HL-60/S4 (cell line): ENCODE measurements around the gene MAP3K12.

Experiments used
- in situ Hi-C: fragments of 300-500 bp; cut with MboI; formaldehyde crosslinking; loops from 2 replicates; pipeline ENCODE4 v1.14.3; 2022; ENCODE audit warnings: low sequenced_read_pairs

Gene MAP3K12

GRCh38 chr12:53499266-53500141, at the start of gene MAP3K12:
Gene MAP3K12, minus strand, starts transcription at chr12:53499458. Its CDS starts 12,067 bp downstream, at chr12:53487391.
- in situ Hi-C loops, result loop anchor here (10.0 kb wide), 1 partner anchor 155 kb away; no protein-coding TSS in a partner anchor

- in situ Hi-C loops, result loop anchor here (10.0 kb wide), 1 partner anchor 126 kb away; the partner anchor contains the start of gene ATP5MC2
These were observed 49.1 kb upstream of the MAP3K12 start for GRCh38 chr12:53548354-53548753.

GRCh38 chr12:53543539-53543938, 44.3 kb upstream of the MAP3K12 start:
- in situ Hi-C loops, result loop anchor here (10.0 kb wide), 1 partner anchor 131 kb away; the partner anchor contains the start of gene ATP5MC2

- in situ Hi-C loops, result no loop called here
These were observed 40.3 kb upstream of the MAP3K12 start for GRCh38 chr12:53539526-53539925.

GRCh38 chr12:53538209-53538689, 39.0 kb upstream of the MAP3K12 start:
- in situ Hi-C loops, result no loop called here

- in situ Hi-C loops, result no loop called here
These were observed 37.7 kb upstream of the MAP3K12 start for GRCh38 chr12:53536962-53537361.

GRCh38 chr12:53533471-53533870, 34.2 kb upstream of the MAP3K12 start:
- in situ Hi-C loops, result no loop called here

- in situ Hi-C loops, result no loop called here
These were observed 33.5 kb upstream of the MAP3K12 start for GRCh38 chr12:53532524-53533445.

- in situ Hi-C loops, result no loop called here
These were observed 32.8 kb upstream of the MAP3K12 start for GRCh38 chr12:53532021-53532420.

- in situ Hi-C loops, result no loop called here
These were observed 31.7 kb upstream of the MAP3K12 start for GRCh38 chr12:53530920-53531319.

GRCh38 chr12:53530061-53530460, 30.8 kb upstream of the MAP3K12 start:
- in situ Hi-C loops, result no loop called here

- in situ Hi-C loops, result no loop called here
These were observed 25.2 kb upstream of the MAP3K12 start for GRCh38 chr12:53524476-53524875.

GRCh38 chr12:53523131-53523530, 23.9 kb upstream of the MAP3K12 start:
- in situ Hi-C loops, result no loop called here

- in situ Hi-C loops, result no loop called here
These were observed 19.1 kb upstream of the MAP3K12 start for GRCh38 chr12:53518381-53518780.

GRCh38 chr12:53516758-53517455, 17.6 kb upstream of the MAP3K12 start:
- in situ Hi-C loops, result no loop called here

GRCh38 chr12:53515291-53515680, 16.0 kb upstream of the MAP3K12 start:
- in situ Hi-C loops, result no loop called here

GRCh38 chr12:53514628-53515290, 15.5 kb upstream of the MAP3K12 start:
- in situ Hi-C loops, result no loop called here

GRCh38 chr12:53513712-53514410, 14.6 kb upstream of the MAP3K12 start:
- in situ Hi-C loops, result no loop called here

- in situ Hi-C loops, result no loop called here
These were observed 11.0 kb upstream of the MAP3K12 start for GRCh38 chr12:53510181-53510812.
